Liver (tissue), 9 donors: ENCODE data around the gene PSMB1. TPM values are rescaled to one million over a fixed set of nuclear protein-coding genes. Genes with fewer than 3 reads are reported as not detected.

Experiments used
- DNase-seq: peaks from one replicate; pipeline ENCODE4 v3.0.0-alpha.2; 2017; ENCODE audit warnings: low spot score
- H3K27ac ChIP-seq, 2 donors: one replicate each; pipeline ENCODE4 v1.7.0; 2013; ENCODE audit warnings: inconsistent platforms in 2 of 2, low read length in 2 of 2, control low read depth in 1 of 2, low read depth in 1 of 2, mild to moderate bottlenecking in 1 of 2
- H3K27me3 ChIP-seq, 4 donors: one replicate each; pipeline versions ENCODE4 v1.6.1 to v1.7.0; 2013; ENCODE audit warnings: low read length in 3 of 4, inconsistent platforms in 1 of 4, mild to moderate bottlenecking in 1 of 4, moderate library complexity in 1 of 4; ENCODE audit not compliant: control insufficient read depth in 4 of 4, insufficient read depth in 4 of 4
- H3K36me3 ChIP-seq, 4 donors: one replicate each; pipeline versions ENCODE4 v1.6.1 to v1.7.0; 2013; ENCODE audit warnings: low read length in 3 of 4, mild to moderate bottlenecking in 3 of 4, low read depth in 1 of 4, moderate library complexity in 1 of 4; ENCODE audit not compliant: control insufficient read depth in 4 of 4, insufficient read depth in 3 of 4
- H3K4me1 ChIP-seq, 4 donors: one replicate each; pipeline versions ENCODE4 v1.6.1 to v1.7.0; 2013; ENCODE audit warnings: low read length in 3 of 4, mild to moderate bottlenecking in 3 of 4, moderate library complexity in 1 of 4; ENCODE audit not compliant: control insufficient read depth in 4 of 4, insufficient read depth in 4 of 4
- H3K4me3 ChIP-seq, 3 donors: one replicate each; pipeline versions ENCODE4 v1.6.1 to v1.7.0; 2013; ENCODE audit warnings: low read length in 3 of 3, control low read depth in 1 of 3, low read depth in 1 of 3, mild to moderate bottlenecking in 1 of 3
- H3K9ac ChIP-seq, 2 donors: one replicate each; pipeline ENCODE4 v1.7.0; 2013; ENCODE audit warnings: low read length in 2 of 2, mild to moderate bottlenecking in 2 of 2, moderate library complexity in 2 of 2, control low read depth in 1 of 2, low read depth in 1 of 2
- H3K9me3 ChIP-seq, 4 donors: one replicate each; pipeline versions ENCODE4 v1.6.1 to v1.7.0; 2013; ENCODE audit warnings: low read length in 3 of 4; ENCODE audit not compliant: control insufficient read depth in 4 of 4
- FOXA2 ChIP-seq: IDR thresholded peaks from 2 replicates; pipeline ENCODE4 v1.6.1; 2016; ENCODE audit warnings: antibody characterized with exemption
- GABPA ChIP-seq, 2 donors: IDR thresholded peaks in 1 of 2; conservative IDR thresholded peaks in 1 of 2; 2 replicates each; pipeline ENCODE4 v1.6.1; 2016; ENCODE audit warnings: antibody characterized with exemption in 2 of 2, mild to moderate bottlenecking in 1 of 2, moderate library complexity in 1 of 2
- WGBS: extraction: QIAGEN DNeasy Blood & Tissue Kit; methylation state at CpG from one replicate; pipeline ENCODE4 v1.1.7; 2013; 5-methylcytosine and 5-hydroxymethylcytosine counted together
- polyA plus RNA-seq, 2 donors: library from polyadenylated mRNA; stranded (reverse) in 1 of 2; unstranded in 1 of 2; fragments of 200-250 nt in 1 of 2; fragments of >200 nt in 1 of 2; fragmentation: Nextera tagmentation in 1 of 2; extraction: Ambion mirVana in 1 of 2; gene quantifications; one replicate each; pipeline versions ENCODE4 v1.2.1 to v1.2.3, GENCODE V29; 2013 to 2015
- total RNA-seq, 2 donors: library from RNA; depleted of rRNA; stranded (reverse); fragments of >200 nt; gene quantifications; one replicate each; pipeline ENCODE4 v1.2.3, GENCODE V29; 2014
- TF ChIP-seq, protein P1 (sequence below): IDR thresholded peaks from 2 replicates; pipeline ENCODE4 v1.6.1; 2016; ENCODE audit warnings: antibody characterized with exemption
- TF ChIP-seq, protein P2 (sequence below): IDR thresholded peaks from 2 replicates; pipeline ENCODE4 v1.6.1; 2016; ENCODE audit warnings: antibody characterized with exemption, mild to moderate bottlenecking
- donor health status: healthy.
- donor health status: healthy.
- donor health status: healthy.
- donor health status: healthy.
- donor health status: healthy.

The PSMB1 gene
- total and polyA plus RNA-seq, 4 donors: 177 to 314 (median 188) TPM

DNA sequence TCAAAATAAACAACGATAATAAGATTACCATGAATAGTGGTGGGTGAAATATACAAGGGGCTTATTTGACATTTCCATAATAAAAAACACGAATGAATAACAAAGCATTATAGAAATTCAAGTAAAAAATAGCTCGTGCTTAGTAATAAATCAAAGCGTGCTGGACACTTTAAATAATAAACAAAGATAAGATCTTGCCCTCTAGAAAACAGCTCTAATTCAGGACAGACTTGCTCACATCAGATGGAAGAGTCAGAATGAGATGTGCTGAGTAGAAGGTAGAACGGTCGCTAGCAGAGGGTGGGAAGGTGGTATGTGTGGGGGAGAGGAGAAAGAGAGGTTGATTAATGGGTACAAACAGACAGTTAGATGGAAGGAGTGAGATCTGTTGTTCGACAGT is 27.3 kb downstream of the PSMB1 start (continued):
- TF ChIP-seq, protein P1, sequence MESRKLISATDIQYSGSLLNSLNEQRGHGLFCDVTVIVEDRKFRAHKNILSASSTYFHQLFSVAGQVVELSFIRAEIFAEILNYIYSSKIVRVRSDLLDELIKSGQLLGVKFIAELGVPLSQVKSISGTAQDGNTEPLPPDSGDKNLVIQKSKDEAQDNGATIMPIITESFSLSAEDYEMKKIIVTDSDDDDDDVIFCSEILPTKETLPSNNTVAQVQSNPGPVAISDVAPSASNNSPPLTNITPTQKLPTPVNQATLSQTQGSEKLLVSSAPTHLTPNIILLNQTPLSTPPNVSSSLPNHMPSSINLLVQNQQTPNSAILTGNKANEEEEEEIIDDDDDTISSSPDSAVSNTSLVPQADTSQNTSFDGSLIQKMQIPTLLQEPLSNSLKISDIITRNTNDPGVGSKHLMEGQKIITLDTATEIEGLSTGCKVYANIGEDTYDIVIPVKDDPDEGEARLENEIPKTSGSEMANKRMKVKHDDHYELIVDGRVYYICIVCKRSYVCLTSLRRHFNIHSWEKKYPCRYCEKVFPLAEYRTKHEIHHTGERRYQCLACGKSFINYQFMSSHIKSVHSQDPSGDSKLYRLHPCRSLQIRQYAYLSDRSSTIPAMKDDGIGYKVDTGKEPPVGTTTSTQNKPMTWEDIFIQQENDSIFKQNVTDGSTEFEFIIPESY: no peak

DNA sequence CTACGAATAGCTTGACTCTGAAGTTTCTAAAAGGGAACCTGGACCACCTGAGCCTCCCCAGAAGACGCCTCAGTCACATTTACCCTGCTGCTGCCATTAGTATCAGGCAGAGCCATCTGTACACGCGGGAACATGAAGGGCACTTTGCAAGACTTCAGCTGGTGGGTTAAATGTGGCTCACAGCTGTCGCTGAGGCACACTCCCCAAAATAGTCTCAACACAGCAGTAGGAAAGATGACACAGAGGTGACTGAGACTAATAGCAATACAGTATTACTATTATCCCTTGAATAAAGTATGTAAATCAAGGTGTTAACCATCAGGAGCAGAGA is 29.0 kb downstream of the PSMB1 start:
- H3K4me1 ChIP-seq: no peaks in the 10 kb centered on the region
- H3K4me3 ChIP-seq: no peak overlapping the region
- no peak for TF ChIP-seq FOXA2
- TF ChIP-seq, protein P2, sequence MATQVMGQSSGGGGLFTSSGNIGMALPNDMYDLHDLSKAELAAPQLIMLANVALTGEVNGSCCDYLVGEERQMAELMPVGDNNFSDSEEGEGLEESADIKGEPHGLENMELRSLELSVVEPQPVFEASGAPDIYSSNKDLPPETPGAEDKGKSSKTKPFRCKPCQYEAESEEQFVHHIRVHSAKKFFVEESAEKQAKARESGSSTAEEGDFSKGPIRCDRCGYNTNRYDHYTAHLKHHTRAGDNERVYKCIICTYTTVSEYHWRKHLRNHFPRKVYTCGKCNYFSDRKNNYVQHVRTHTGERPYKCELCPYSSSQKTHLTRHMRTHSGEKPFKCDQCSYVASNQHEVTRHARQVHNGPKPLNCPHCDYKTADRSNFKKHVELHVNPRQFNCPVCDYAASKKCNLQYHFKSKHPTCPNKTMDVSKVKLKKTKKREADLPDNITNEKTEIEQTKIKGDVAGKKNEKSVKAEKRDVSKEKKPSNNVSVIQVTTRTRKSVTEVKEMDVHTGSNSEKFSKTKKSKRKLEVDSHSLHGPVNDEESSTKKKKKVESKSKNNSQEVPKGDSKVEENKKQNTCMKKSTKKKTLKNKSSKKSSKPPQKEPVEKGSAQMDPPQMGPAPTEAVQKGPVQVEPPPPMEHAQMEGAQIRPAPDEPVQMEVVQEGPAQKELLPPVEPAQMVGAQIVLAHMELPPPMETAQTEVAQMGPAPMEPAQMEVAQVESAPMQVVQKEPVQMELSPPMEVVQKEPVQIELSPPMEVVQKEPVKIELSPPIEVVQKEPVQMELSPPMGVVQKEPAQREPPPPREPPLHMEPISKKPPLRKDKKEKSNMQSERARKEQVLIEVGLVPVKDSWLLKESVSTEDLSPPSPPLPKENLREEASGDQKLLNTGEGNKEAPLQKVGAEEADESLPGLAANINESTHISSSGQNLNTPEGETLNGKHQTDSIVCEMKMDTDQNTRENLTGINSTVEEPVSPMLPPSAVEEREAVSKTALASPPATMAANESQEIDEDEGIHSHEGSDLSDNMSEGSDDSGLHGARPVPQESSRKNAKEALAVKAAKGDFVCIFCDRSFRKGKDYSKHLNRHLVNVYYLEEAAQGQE: no peak
- H3K9me3 ChIP-seq: no peaks in the 10 kb centered on the region
- no peak overlapping the region for H3K27ac ChIP-seq
- no peaks in the 10 kb centered on the region for H3K36me3 ChIP-seq
- DNase-seq: no peak
- no peaks in the 10 kb centered on the region for H3K27me3 ChIP-seq
- 92% methylated on average over 5 of the region's 5 CpGs for WGBS
- no peak overlapping the region for H3K9ac ChIP-seq

DNA sequence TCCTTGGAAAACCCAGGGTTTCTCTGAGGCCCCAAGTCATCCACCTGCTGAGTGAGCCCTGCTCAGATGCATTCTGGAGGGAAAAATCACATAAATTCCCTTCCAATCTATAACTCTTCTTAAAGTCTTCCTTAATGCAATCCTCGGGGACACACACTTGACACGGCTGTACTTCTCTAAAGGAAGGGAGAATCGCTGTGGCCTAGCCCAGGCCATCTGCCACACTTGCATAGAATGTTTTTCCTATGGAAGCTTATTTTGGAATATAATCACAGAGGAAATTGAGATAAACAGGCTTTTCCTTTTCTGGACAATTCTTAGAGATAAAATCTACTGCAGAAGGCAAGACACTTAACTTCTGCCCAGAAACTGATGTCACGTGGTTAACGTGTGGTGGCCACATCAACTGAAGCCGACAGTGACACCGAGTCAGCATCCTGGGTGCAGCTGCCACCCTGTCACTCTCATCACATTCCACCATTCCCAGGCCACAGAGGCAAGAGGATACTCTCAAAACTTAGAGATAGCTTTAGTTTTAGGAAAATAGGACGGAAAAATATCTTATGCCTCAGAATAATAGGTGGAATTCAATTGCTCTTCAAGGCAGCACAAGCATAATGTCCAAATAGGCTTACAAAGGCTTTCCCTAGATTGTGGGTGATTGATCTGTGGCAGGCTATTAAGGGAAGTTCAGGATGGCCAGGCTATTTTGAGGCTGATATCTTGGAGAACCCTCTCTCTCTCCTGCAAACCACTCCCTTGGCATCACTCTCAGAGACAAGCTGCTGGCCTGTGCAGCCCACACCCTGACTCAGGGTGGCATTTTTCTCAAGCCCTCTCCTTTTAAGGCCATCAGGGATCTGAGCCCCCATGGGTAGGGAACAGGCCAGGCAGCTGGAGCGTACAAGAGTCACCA is 29.6 kb downstream of the PSMB1 start:
- Histone ChIP-seq H3K4me3 (no peak overlapping the region), H3K27me3 (no peaks in the 10 kb centered on the region), H3K4me1 (no peaks in the 10 kb centered on the region), H3K27ac (no peak overlapping the region), H3K9me3 (no peaks in the 10 kb centered on the region), H3K36me3 (no peaks in the 10 kb centered on the region), H3K9ac (no peak overlapping the region)
- TF ChIP-seq, protein P2: no peak
- TF ChIP-seq GABPA (IDR thresholded peaks at IDR 0.05 in 1 of 2, conservative IDR thresholded peaks at IDR 0.05 in 1 of 2): no peak
- 68% methylated on average over 9 of the region's 9 CpGs for WGBS
- DNase-seq: no peak
